H1 (cell line): ENCODE measurements around the gene DIP2C. TPM values are rescaled to one million over a fixed set of nuclear protein-coding genes. Genes with fewer than 3 reads are reported as not detected.

ENCODE experiments used
- CTCF ChIA-PET: fragments of 300-600 bp; sonication (Branson Sonifier 250); formaldehyde crosslinking; loops from one replicate; lab custom pipeline; 2021; ENCODE audit not compliant: partially characterized antibody; lab: Charles Lee
- POLR2A ChIA-PET: fragments of 300-600 bp; sonication (Branson Sonifier 250); formaldehyde crosslinking; loops from one replicate; lab custom pipeline; 2021; ENCODE audit warnings: inconsistent platforms; ENCODE audit not compliant: partially characterized antibody; lab: Charles Lee
- DNase-seq, 2 experiments: peaks; one replicate each; pipeline versions ENCODE4 v3.0.0 to v3.0.0-alpha.2; 2010 to 2022; ENCODE audit warnings: low spot score in 2 of 2, low read depth in 1 of 2, mixed read lengths in 1 of 2
- FAIRE-seq: peaks from 2 replicates; lab custom pipeline; 2011; peaks lifted over from hg19 to GRCh38; lab: Jason Lieb, UNC
- H2AFZ ChIP-seq: 2 replicates; pipeline ENCODE4 v1.8.1; 2012; ENCODE audit warnings: low read length, inconsistent platforms
- H2AK5ac ChIP-seq: 2 replicates; pipeline ENCODE4 v1.6.1; 2013; ENCODE audit warnings: low read depth, low read length
- H2BK120ac ChIP-seq: replicated peaks from 2 replicates; pipeline ENCODE3; 2013; ENCODE audit warnings: low read depth, low read length, inconsistent platforms
- H2BK12ac ChIP-seq: 2 replicates; pipeline ENCODE4 v1.6.1; 2013; ENCODE audit warnings: low read depth, low read length
- H2BK15ac ChIP-seq: 2 replicates; pipeline ENCODE4 v1.6.1; 2013; ENCODE audit warnings: low read length
- H2BK20ac ChIP-seq: 2 replicates; pipeline ENCODE4 v1.6.1; 2013; ENCODE audit warnings: low read length
- H2BK5ac ChIP-seq: 2 replicates; pipeline ENCODE4 v1.6.1; 2013; ENCODE audit warnings: low read depth, low read length
- H3K14ac ChIP-seq: 2 replicates; pipeline ENCODE4 v1.6.1; 2013; ENCODE audit warnings: inconsistent platforms; ENCODE audit not compliant: insufficient read length
- H3K18ac ChIP-seq: 2 replicates; pipeline ENCODE4 v1.6.1; 2013; ENCODE audit warnings: low read length; ENCODE audit errors: extremely low read depth
- H3K23ac ChIP-seq: 2 replicates; pipeline ENCODE4 v1.6.1; 2013; ENCODE audit warnings: inconsistent platforms; ENCODE audit not compliant: insufficient read length
- H3K23me2 ChIP-seq: 2 replicates; pipeline ENCODE4 v1.6.1; 2013; ENCODE audit warnings: low read depth, low read length
- H3K27ac ChIP-seq: 2 replicates; pipeline ENCODE4 v1.6.1; 2011; ENCODE audit warnings: low read depth, low read length, inconsistent platforms
- H3K27me3 ChIP-seq, 4 experiments: replicated peaks in 1 of 4; 1 replicate in 1 of 4; 2 replicates in 3 of 4; pipeline versions ENCODE4 v1.6.1 to v1.8.1; 2011 to 2013; ENCODE audit warnings: low read length in 3 of 4, mild to moderate bottlenecking in 3 of 4, inconsistent platforms in 2 of 4, mixed read lengths in 2 of 4, moderate library complexity in 1 of 4; ENCODE audit not compliant: control insufficient read depth in 3 of 4, insufficient read depth in 3 of 4; ENCODE audit errors: extremely low read depth in 1 of 4
- H3K36me3 ChIP-seq, 4 experiments: 2 replicates each; pipeline versions ENCODE4 v1.6.1 to v1.8.1; 2011 to 2013; ENCODE audit warnings: mild to moderate bottlenecking in 4 of 4, low read length in 3 of 4, moderate library complexity in 2 of 4, control low read depth in 1 of 4, inconsistent platforms in 1 of 4; ENCODE audit not compliant: insufficient read depth in 4 of 4, control insufficient read depth in 2 of 4
- H3K4ac ChIP-seq: replicated peaks from 2 replicates; pipeline ENCODE3; 2013; ENCODE audit warnings: low read length, low read depth, mixed read lengths, inconsistent platforms; ENCODE audit not compliant: insufficient read length
- H3K4me1 ChIP-seq, 4 experiments: replicated peaks in 1 of 4; 1 replicate in 1 of 4; 2 replicates in 3 of 4; pipeline versions ENCODE4 v1.6.1 to v1.8.1; 2011 to 2013; ENCODE audit warnings: low read length in 3 of 4, inconsistent platforms in 2 of 4, mixed read lengths in 1 of 4; ENCODE audit not compliant: insufficient read depth in 4 of 4, control insufficient read depth in 3 of 4
- H3K4me2 ChIP-seq, 2 experiments: 2 replicates each; pipeline versions ENCODE4 v1.6.1 to v1.8.1; 2011 to 2013; ENCODE audit warnings: low read depth in 2 of 2, low read length in 2 of 2, control low read depth in 1 of 2, inconsistent platforms in 1 of 2, mild to moderate bottlenecking in 1 of 2; ENCODE audit not compliant: insufficient read depth in 1 of 2
- H3K4me3 ChIP-seq, 4 experiments: fragments of 200-600, 300-600 bp in 1 of 4; sonication (generic), shearing (Covaris generic), sonication (Bioruptor Twin) in 1 of 4; 2 replicates each; pipeline versions ENCODE4 v1.5.1 to v1.8.1; 2011 to 2016; ENCODE audit warnings: low read length in 4 of 4, low read depth in 3 of 4, control low read depth in 2 of 4, inconsistent platforms in 2 of 4, mild to moderate bottlenecking in 2 of 4, mixed read lengths in 1 of 4, moderate library complexity in 1 of 4; ENCODE audit not compliant: insufficient read depth in 2 of 4; ENCODE audit errors: extremely low read depth in 1 of 4
- H3K56ac ChIP-seq: replicated peaks from 2 replicates; pipeline ENCODE3; 2013; ENCODE audit warnings: low read depth, mild to moderate bottlenecking, mixed read lengths, low read length, inconsistent platforms; ENCODE audit not compliant: insufficient read length
- H3K79me1 ChIP-seq: 2 replicates; pipeline ENCODE4 v1.6.1; 2013; ENCODE audit warnings: low read depth, low read length, control low read depth
- H3K79me2 ChIP-seq, 2 experiments: 2 replicates each; pipeline versions ENCODE4 v1.6.1 to v1.8.1; 2012 to 2013; ENCODE audit warnings: low read length in 2 of 2, mild to moderate bottlenecking in 2 of 2, inconsistent platforms in 1 of 2; ENCODE audit not compliant: insufficient read depth in 2 of 2, control insufficient read depth in 1 of 2
- H3K9ac ChIP-seq, 4 experiments: replicated peaks in 1 of 4; 1 replicate in 1 of 4; 2 replicates in 3 of 4; pipeline versions ENCODE4 v1.6.1 to v1.8.1; 2011 to 2013; ENCODE audit warnings: low read depth in 3 of 4, low read length in 3 of 4, control low read depth in 2 of 4, mild to moderate bottlenecking in 2 of 4, moderate library complexity in 2 of 4, inconsistent platforms in 1 of 4; ENCODE audit errors: extremely low read depth in 1 of 4
- H3K9me3 ChIP-seq, 2 experiments: 2 replicates each; pipeline versions ENCODE4 v1.6.1 to v1.8.1; 2012 to 2013; ENCODE audit warnings: mild to moderate bottlenecking in 2 of 2, moderate library complexity in 2 of 2, control low read depth in 1 of 2, inconsistent platforms in 1 of 2, low read depth in 1 of 2, low read length in 1 of 2, mixed read lengths in 1 of 2; ENCODE audit not compliant: insufficient read depth in 2 of 2
- H4K20me1 ChIP-seq, 2 experiments: replicated peaks in 1 of 2; 2 replicates each; pipeline versions ENCODE3 to v1.8.1; 2011 to 2013; ENCODE audit warnings: inconsistent platforms in 2 of 2, low read length in 2 of 2, mild to moderate bottlenecking in 1 of 2; ENCODE audit not compliant: insufficient read depth in 2 of 2, control insufficient read depth in 1 of 2
- H4K5ac ChIP-seq: 2 replicates; pipeline ENCODE4 v1.6.1; 2013; ENCODE audit warnings: low read length, low read depth, mixed read lengths, inconsistent platforms; ENCODE audit not compliant: insufficient read length
- H4K8ac ChIP-seq: 2 replicates; pipeline ENCODE4 v1.8.0; 2013; ENCODE audit warnings: mild to moderate bottlenecking, moderate library complexity, low read length, inconsistent platforms; ENCODE audit not compliant: insufficient read depth; ENCODE audit errors: extremely low read depth
- H4K91ac ChIP-seq: replicated peaks from 2 replicates; pipeline ENCODE3; 2013; ENCODE audit warnings: low read length, mixed read lengths, inconsistent platforms; ENCODE audit not compliant: insufficient read length
- HDAC2 ChIP-seq, 2 experiments: fragments of 300-600 bp in 1 of 2; sonication (generic) in 1 of 2; IDR thresholded peaks; 2 replicates each; pipeline ENCODE4 v1.6.1; 2011 to 2012; ENCODE audit warnings: low read depth in 2 of 2, low read length in 2 of 2, mild to moderate bottlenecking in 2 of 2, moderate library complexity in 2 of 2, borderline replicate concordance in 1 of 2, inconsistent platforms in 1 of 2
- SAP30 ChIP-seq: fragments of 300-600 bp; sonication (generic); IDR thresholded peaks from 2 replicates; pipeline ENCODE4 v1.7.1; 2012; ENCODE audit warnings: low read length, moderate library complexity, mild to moderate bottlenecking, inconsistent platforms; ENCODE audit not compliant: insufficient read depth, insufficient replicate concordance
- SP4 ChIP-seq: IDR thresholded peaks from 2 replicates; pipeline ENCODE4 v1.6.1; 2012; ENCODE audit warnings: low read length, inconsistent platforms
- WGBS, 2 experiments: shearing (Covaris generic) in 1 of 2; methylation state at CpG; one replicate each; pipeline versions ENCODE4 v1.1.6 to v1.1.7; 2013 to 2015; ENCODE audit warnings: low lambda C conversion rate in 2 of 2, mixed read lengths in 2 of 2, inconsistent platforms in 1 of 2, low coverage in 1 of 2, missing lambda C conversion rate in 1 of 2; ENCODE audit not compliant: insufficient replicate concordance in 2 of 2, insufficient coverage in 1 of 2, insufficient read length in 1 of 2; ENCODE audit errors: extremely low coverage in 1 of 2, missing lambda C conversion rate in 1 of 2; 5-methylcytosine and 5-hydroxymethylcytosine counted together
- polyA plus RNA-seq, 7 experiments: library from polyadenylated mRNA; depleted of rRNA in 3 of 7; stranded (reverse) in 5 of 7; unstranded in 2 of 7; fragments of >200 nt in 5 of 7; fragments of 200-250 nt in 2 of 7; gene quantifications; 1 replicate in 5 of 7; 2 replicates in 1 of 7; 4 replicates in 1 of 7; pipeline versions ENCODE4 v1.2.1 to v1.2.3, GENCODE V29; 2011 to 2013; ENCODE audit warnings: missing spikeins in 2 of 7, mixed read lengths in 2 of 7
- total RNA-seq: library from RNA; stranded (reverse); fragmentation: NEBNext Ultra II Directional; extraction: Animal tissue kit (Norgen Biotek cat#: 25700); gene quantifications from 2 replicates; pipeline ENCODE4 v1.2.1, GENCODE V29; 2021
- TF ChIP-seq, protein P1 (sequence below): IDR thresholded peaks from 2 replicates; pipeline ENCODE4 v1.6.1; 2012; ENCODE audit warnings: inconsistent platforms

Gene DIP2C
- total and polyA plus RNA-seq, 2 of the 8 experiments (the other 6 are each of a cell fraction or from before 2014, with no cell fraction given) = 3.8 to 9.3 TPM

DNA sequence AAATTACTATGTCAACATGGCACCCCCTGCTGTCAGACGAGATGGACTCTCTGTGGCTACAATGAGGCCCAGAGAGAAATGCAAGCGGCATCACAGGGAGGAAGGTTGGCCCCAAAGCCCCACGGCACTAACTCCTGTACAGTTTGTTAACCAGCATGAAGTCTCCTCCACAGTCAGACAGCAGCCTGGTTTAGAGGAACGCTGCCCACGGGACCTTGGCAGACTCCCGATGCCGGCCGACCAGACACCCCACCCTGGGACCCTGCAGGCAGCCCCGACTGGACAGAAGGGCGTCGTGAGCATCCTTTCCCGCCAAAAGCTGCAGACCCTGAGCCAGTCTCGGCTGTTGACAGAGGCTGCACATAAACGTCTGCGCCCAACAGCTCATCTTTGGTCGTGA is 158.8 kb downstream of the DIP2C start:
- ChIA-PET CTCF (no interaction called here), POLR2A (no interaction called here)
- no peak overlapping the region for H3K14ac ChIP-seq
- no peak overlapping the region for H3K18ac ChIP-seq
- no peak overlapping the region for H3K9ac ChIP-seq
- WGBS, 2 experiments = 95% methylated on average over 13 of the region's 16 CpGs; no CpG with 5 or more reads in 1 of the 2 experiments
- H2BK5ac ChIP-seq = no peak overlapping the region
- H3K79me2 ChIP-seq = no peaks in the 10 kb centered on the region; a peak in 1 of 4 replicates
- H2BK12ac ChIP-seq = no peak overlapping the region
- no peak overlapping the region for H3K27ac ChIP-seq
- H3K23me2 ChIP-seq = peaks cover 2% of the 10 kb centered on the region; the same call in 1 of the 2 replicates
- peaks cover 6% of the 10 kb centered on the region for H3K79me1 ChIP-seq
- H3K4me2 ChIP-seq = no peak overlapping the region
- no peaks in the 10 kb centered on the region for H3K9me3 ChIP-seq
- H2BK15ac ChIP-seq = no peak overlapping the region
- H2BK20ac ChIP-seq = no peak overlapping the region
- FAIRE-seq (no peak), DNase-seq (no peak)
- no peak overlapping the region for H2BK120ac ChIP-seq
- no peak overlapping the region for H4K5ac ChIP-seq
- no peak overlapping the region for H3K56ac ChIP-seq
- H3K4me1 ChIP-seq = no peaks in the 10 kb centered on the region
- no peak overlapping the region for H2AK5ac ChIP-seq
- no peak overlapping the region for H3K4ac ChIP-seq
- H3K36me3 ChIP-seq = no peaks in the 10 kb centered on the region
- TF ChIP-seq, protein P1, sequence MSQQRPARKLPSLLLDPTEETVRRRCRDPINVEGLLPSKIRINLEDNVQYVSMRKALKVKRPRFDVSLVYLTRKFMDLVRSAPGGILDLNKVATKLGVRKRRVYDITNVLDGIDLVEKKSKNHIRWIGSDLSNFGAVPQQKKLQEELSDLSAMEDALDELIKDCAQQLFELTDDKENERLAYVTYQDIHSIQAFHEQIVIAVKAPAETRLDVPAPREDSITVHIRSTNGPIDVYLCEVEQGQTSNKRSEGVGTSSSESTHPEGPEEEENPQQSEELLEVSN = 0 out of 2 replicates have a peak, but pooled peaks have one; percentile 41
- TF ChIP-seq SAP30 (no peak), SP4 (no peak), HDAC2 (IDR thresholded peaks at IDR 0.05; ENCODE audit: borderline replicate concordance in 1 of 2, low read depth in 2 of 2, low read length in 2 of 2) (no peak)
- H3K4me3 ChIP-seq = no peak overlapping the region
- H4K91ac ChIP-seq = no peak overlapping the region
- H4K20me1 ChIP-seq = peaks cover 6 to 7% of the 10 kb centered on the region in 2 experiments
- peak overlapping the region; percentile 73 for H4K8ac ChIP-seq
- H3K27me3 ChIP-seq = no peaks in the 10 kb centered on the region
- H3K23ac ChIP-seq = no peak overlapping the region
- no peak overlapping the region for H2AFZ ChIP-seq
